ENCODE data around the gene HOMER3. TPM values are rescaled to one million over a fixed set of nuclear protein-coding genes. Genes with fewer than 3 reads are reported as not detected.

HOMER3 gene
- total RNA-seq, 1 experiment from 2014 or later = 58.9 TPM

- ATAC-seq (no peak), DNase-seq (ENCODE audit: low read depth, low spot score) (no peak)
- TF ChIP-seq REST (IDR thresholded peaks at IDR 0.05; ENCODE audit: insufficient read depth in 1 of 2, low read depth in 2 of 2, low read length in 1 of 2) (no peak), SIN3A (IDR thresholded peaks at IDR 0.05; ENCODE audit: borderline replicate concordance, insufficient read depth, low read depth, low read length) (no peak), TCF7L2 (IDR thresholded peaks at IDR 0.05; ENCODE audit: low read depth, low read length) (no peak), POLR2AphosphoS5 (IDR thresholded peaks at IDR 0.05; ENCODE audit: low read depth, low read length) (no peak), CTCF (IDR thresholded peaks at IDR 0.05) (no peak)
- in situ Hi-C loops (cut with HindIII; ENCODE audit: low pct_unique_long_range_greater_than_20kb, low sequenced_read_pairs) (no loop called here), intact Hi-C loops (cut with micrococcal nuclease; ENCODE audit: unreplicated experiment) (loop anchor here (10.0 kb wide), 1 partner anchor 55 kb away; no protein-coding TSS in a partner anchor)
- H3K4me1 ChIP-seq (ENCODE audit: control insufficient read depth, insufficient read depth, low read length) = no peaks in the 10 kb centered on the region; the same call in 1 of the 2 replicates
- H3K27me3 ChIP-seq (ENCODE audit: control insufficient read depth, insufficient read depth, low read length) = no peaks in the 10 kb centered on the region
- no TSS peak for BruUV-seq (replicated peaks)
- H3K27ac ChIP-seq (ENCODE audit: low read length) = no peak overlapping the region
- no peaks in the 10 kb centered on the region; the same call in 1 of the 2 replicates for H3K36me3 ChIP-seq (ENCODE audit: control insufficient read depth, insufficient read depth, low read length)
- H3K9me3 ChIP-seq (ENCODE audit: control insufficient read depth, insufficient read depth, low read depth, low read length) = no peaks in the 10 kb centered on the region
- POLR2A ChIA-PET = no interaction called here
- CTCF ChIA-PET = no interaction called here
- no peak overlapping the region for H3K4me3 ChIP-seq (ENCODE audit: low read depth in 2 of 2, low read length in 2 of 2)
Measured at GRCh38 chr19:18989316-18989715, 48.3 kb upstream of the HOMER3 start.

GRCh38 chr19:18987456-18987855, 46.4 kb upstream of the HOMER3 start:
- no TSS peak for BruUV-seq (replicated peaks)
- no peak for TF ChIP-seq TCF7L2 (IDR thresholded peaks at IDR 0.05; ENCODE audit: low read depth, low read length)
- no peak for TF ChIP-seq SIN3A (IDR thresholded peaks at IDR 0.05; ENCODE audit: borderline replicate concordance, insufficient read depth, low read depth, low read length)
- TF ChIP-seq CTCF (IDR thresholded peaks at IDR 0.05) = no peak
- ChIA-PET CTCF (interaction anchor here (0.6 to 1.7 kb wide), 7 partner anchors 22 to 97 kb away, joined by 3 to 9 read pairs (median 4); partner anchors contain the start of genes COPE and DDX49), POLR2A (no interaction called here)
- intact Hi-C loops (cut with micrococcal nuclease; ENCODE audit: unreplicated experiment) (loop anchor here (10.0 kb wide), 1 partner anchor 53 kb away; no protein-coding TSS in a partner anchor), in situ Hi-C loops (cut with HindIII; ENCODE audit: low pct_unique_long_range_greater_than_20kb, low sequenced_read_pairs) (no loop called here)
- Histone ChIP-seq H3K36me3 (ENCODE audit: control insufficient read depth, insufficient read depth, low read length) (no peaks in the 10 kb centered on the region), H3K4me1 (ENCODE audit: control insufficient read depth, insufficient read depth, low read length) (no peaks in the 10 kb centered on the region; the same call in 1 of the 2 replicates), H3K27me3 (ENCODE audit: control insufficient read depth, insufficient read depth, low read length) (no peaks in the 10 kb centered on the region), H3K27ac (ENCODE audit: low read length) (no peak overlapping the region), H3K9me3 (ENCODE audit: control insufficient read depth, insufficient read depth, low read depth, low read length) (no peaks in the 10 kb centered on the region), H3K4me3 (ENCODE audit: low read depth in 2 of 2, low read length in 2 of 2) (no peak overlapping the region)
- no peak for DNase-seq (ENCODE audit: low read depth, low spot score)
- 0 out of 2 replicates have a peak, but pooled peaks have one; percentile 22 for ATAC-seq

Measured in Panc1 (cell line).